MM.1S (cell line): ENCODE results near the gene SMPD3.

Experiments
- CTCF ChIP-seq: fragments of 300-600 bp; sonication (generic); IDR thresholded peaks from 2 replicates; pipeline ENCODE4 v1.5.1; 2016; ENCODE audit warnings: antibody characterized with exemption, low read length, mixed read lengths
- EZH2 ChIP-seq: fragments of 300-600 bp; sonication (generic); optimal IDR thresholded peaks from 2 replicates; pipeline ENCODE3; 2017; ENCODE audit warnings: low read depth, mild to moderate bottlenecking, antibody characterized with exemption, low read length, mixed read lengths

GRCh38 chr16:68372806-68373205, 75.5 kb downstream of the SMPD3 start:
- TF ChIP-seq CTCF (no peak), EZH2 (no peak)
